Activated CD4-positive, alpha-beta memory T cell treated with anti-CD3 and anti-CD28 coated beads, Interleukin-2, amount 10 ng/mL, durations not matched to agents 7 days and 5 days (primary cell): ENCODE data around the gene PIK3C3. TPM values are rescaled to one million over a fixed set of nuclear protein-coding genes. Genes with fewer than 3 reads are reported as not detected.

ENCODE experiments used
- CTCF ChIA-PET: fragments of 350-600 bp; sonication (Branson Sonifier 250); formaldehyde crosslinking; loops from one replicate; lab custom pipeline; 2021; ENCODE audit warnings: antibody characterized with exemption, inconsistent platforms; lab: Charles Lee
- POLR2A ChIA-PET: fragments of 350-600 bp; sonication (Branson Sonifier 250); formaldehyde crosslinking; loops from one replicate; lab custom pipeline; 2021; ENCODE audit warnings: antibody characterized with exemption; lab: Charles Lee
- DNase-seq: peaks from one replicate; pipeline ENCODE4 v3.0.0-alpha.2; 2020
- H3K27ac Mint-ChIP-seq: one replicate; pipeline ENCODE4 v1.8.0; 2021; ENCODE audit warnings: mild to moderate bottlenecking, mixed read lengths
- H3K27me3 Mint-ChIP-seq: one replicate; pipeline ENCODE4 v1.8.0; 2021; ENCODE audit warnings: mixed read lengths
- H3K36me3 Mint-ChIP-seq: one replicate; pipeline ENCODE4 v1.8.0; 2021; ENCODE audit warnings: low read depth, mixed read lengths
- H3K4me1 Mint-ChIP-seq: one replicate; pipeline ENCODE4 v1.8.0; 2021; ENCODE audit warnings: mixed read lengths
- H3K4me3 Mint-ChIP-seq: one replicate; pipeline ENCODE4 v1.8.0; 2021; ENCODE audit warnings: mild to moderate bottlenecking, mixed read lengths
- H3K9me3 Mint-ChIP-seq: one replicate; pipeline ENCODE4 v1.8.0; 2021; ENCODE audit warnings: mixed read lengths
- total RNA-seq, 2 experiments: library from RNA; stranded (reverse); gene quantifications; one replicate each; pipeline ENCODE4 v1.2.3, GENCODE V29; 2021

Gene PIK3C3
- 10 to 100 TPM; 58.2 to 59.8 TPM for total RNA-seq

DNA sequence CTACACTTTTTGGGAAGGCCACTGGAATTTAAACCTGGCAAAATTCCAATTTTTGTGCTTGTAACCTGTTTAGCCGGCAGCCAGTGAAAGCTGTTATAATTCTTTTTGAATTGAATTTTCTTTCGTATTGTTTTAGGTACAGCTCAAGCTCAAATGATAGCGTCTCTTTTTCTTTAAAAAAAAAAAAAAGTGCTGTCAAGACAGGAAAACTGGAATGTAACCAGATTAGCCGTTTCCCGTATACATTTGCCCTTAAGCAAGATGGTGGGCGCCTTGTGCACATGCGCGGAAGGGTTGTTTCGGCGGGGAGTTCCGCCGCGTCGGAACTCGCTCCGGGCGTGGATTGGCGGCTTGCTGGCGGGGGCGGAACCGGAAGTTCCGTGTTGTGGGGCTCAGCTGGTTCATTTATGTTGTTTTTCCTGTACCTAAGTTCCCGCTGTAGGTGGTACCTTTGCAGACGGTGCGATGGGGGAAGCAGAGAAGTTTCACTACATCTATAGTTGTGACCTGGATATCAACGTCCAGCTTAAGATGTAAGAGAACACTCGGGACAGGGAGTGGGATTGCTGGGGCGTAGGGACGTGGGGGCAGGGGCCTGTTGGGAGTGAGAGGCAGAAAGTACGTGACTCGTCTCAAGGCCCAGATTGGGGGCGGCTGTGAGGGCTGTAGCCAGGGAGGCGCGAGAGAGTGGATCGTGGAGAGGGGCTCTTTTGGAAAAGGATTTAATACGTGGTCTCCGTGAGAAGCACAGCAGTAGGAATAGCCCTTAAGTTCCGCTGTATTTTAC is at the start of gene PIK3C3:
PIK3C3 (plus strand) TSS at position 408 of the 787 bp plus-strand sequence; CDS start at position 466, 58 bp downstream.
- peaks cover 25% of the 10 kb centered on the region for H3K36me3 Mint-ChIP-seq
- H3K4me1 Mint-ChIP-seq = peaks cover 37% of the 10 kb centered on the region
- DNase-seq = peak; percentile 97
- no peaks in the 10 kb centered on the region for H3K27me3 Mint-ChIP-seq
- H3K9me3 Mint-ChIP-seq = peaks cover 2% of the 10 kb centered on the region
- H3K4me3 Mint-ChIP-seq = peak within 1 kb of the TSS; percentile 97
- peak within 1 kb of the TSS; percentile 97 for H3K27ac Mint-ChIP-seq
- ChIA-PET POLR2A (interaction anchor here (0.6 to 1.4 kb wide), 7 partner anchors 9 to 127 kb away, joined by 3 to 5 read pairs (median 3); no protein-coding TSS in a partner anchor), CTCF (interaction anchor here (0.6 to 0.9 kb wide), 3 partner anchors 8 to 73 kb away, joined by 4 read pairs; no protein-coding TSS in a partner anchor)

DNA sequence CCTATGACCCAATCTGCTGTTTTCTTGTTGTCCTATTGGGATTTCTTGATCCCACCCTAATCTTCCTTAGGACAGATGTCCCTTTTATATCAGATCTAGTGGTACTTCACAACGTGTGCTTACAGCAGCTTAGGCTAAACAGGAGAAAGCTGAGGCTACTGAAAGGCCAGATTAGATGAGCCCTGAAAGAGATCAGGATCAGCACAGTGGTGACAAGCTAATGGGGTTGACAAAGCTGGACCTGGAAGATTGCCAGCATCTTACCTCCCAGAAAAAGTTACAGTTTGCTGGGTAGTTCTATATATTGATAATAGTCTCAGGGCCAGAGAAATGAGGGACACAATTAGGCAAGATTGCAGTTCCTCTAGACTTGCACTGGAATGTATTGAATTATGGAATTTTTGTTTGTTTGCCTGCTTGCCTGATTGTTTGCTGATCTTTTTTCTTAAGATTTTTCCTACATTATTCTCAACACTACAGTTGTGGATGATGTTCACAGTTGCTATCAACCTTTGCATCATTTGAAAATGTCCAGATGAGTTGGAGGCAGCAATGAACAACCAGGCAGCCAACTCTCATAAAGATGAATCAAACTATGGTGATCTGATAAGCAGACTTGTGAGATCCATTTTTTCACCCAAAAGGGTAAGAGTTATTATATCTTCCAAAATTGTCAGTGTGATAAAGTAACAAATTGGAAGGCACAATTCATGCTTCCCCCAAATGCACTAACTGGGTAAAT is 49.1 kb upstream of the PIK3C3 start:
- ChIA-PET POLR2A (no interaction called here), CTCF (no interaction called here)
- H3K4me3 Mint-ChIP-seq = no peak overlapping the region
- no peaks in the 10 kb centered on the region for H3K27me3 Mint-ChIP-seq
- H3K9me3 Mint-ChIP-seq = no peaks in the 10 kb centered on the region
- peaks cover 11% of the 10 kb centered on the region for H3K4me1 Mint-ChIP-seq
- no peak overlapping the region for H3K27ac Mint-ChIP-seq
- no peak for DNase-seq
- no peaks in the 10 kb centered on the region for H3K36me3 Mint-ChIP-seq

DNA sequence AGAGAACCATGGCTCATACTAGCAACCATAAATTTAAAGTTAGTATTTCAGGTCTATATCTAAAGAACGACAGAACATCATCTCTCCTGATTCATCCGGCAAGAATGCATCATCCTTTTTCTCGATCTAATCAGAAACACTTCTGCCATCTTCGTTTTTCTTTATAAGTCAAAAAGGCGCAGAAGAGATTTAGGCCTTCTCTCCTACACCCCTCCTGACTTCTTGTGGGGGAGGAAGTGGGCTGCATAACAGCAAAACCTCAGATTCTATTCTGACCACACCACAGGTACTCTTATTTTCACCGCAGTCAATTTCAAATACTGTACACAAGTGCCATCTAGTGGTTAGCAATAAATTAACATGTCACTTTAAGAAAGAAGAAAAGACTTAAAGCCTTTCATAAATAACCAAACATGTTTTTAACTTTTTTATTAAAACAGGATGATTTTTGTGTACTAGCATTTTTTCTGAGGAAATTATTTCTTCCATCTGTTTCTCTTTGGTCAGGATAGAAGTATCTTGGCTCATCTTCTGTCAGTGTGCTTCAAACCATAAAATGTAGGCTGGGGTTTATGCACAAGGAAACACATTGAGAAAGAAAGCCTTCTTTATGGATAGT is 48.4 kb upstream of the PIK3C3 start:
- H3K36me3 Mint-ChIP-seq = no peaks in the 10 kb centered on the region
- H3K9me3 Mint-ChIP-seq = no peaks in the 10 kb centered on the region
- H3K4me3 Mint-ChIP-seq = no peak overlapping the region
- H3K27ac Mint-ChIP-seq = no peak overlapping the region
- peak; percentile 52 for DNase-seq
- peaks cover 11% of the 10 kb centered on the region for H3K4me1 Mint-ChIP-seq
- POLR2A ChIA-PET = no interaction called here
- no peaks in the 10 kb centered on the region for H3K27me3 Mint-ChIP-seq
- CTCF ChIA-PET = no interaction called here

DNA sequence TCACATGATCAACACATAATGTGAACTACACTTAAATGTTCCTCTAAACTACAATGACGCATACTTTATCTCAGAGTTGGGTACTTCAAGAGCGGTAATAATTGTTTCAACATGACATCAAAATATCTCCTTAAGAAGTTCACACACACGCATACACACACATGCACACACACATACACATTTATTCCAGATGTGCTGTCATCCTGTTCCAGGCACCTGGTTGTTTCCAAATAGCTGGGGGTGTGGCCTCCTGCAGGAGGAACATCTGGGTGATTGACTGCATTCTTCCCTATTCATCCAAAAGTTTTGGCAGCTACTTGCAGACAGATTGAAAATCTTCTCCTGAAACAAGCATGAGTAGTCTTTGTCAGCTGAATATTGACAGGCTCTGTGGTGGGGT is 37.9 kb upstream of the PIK3C3 start:
- no peak overlapping the region for H3K4me3 Mint-ChIP-seq
- DNase-seq = no peak
- POLR2A ChIA-PET = no interaction called here
- CTCF ChIA-PET = no interaction called here
- H3K27ac Mint-ChIP-seq = no peak overlapping the region
- no peaks in the 10 kb centered on the region for H3K4me1 Mint-ChIP-seq
- peaks cover 17% of the 10 kb centered on the region for H3K27me3 Mint-ChIP-seq
- H3K9me3 Mint-ChIP-seq = no peaks in the 10 kb centered on the region
- no peaks in the 10 kb centered on the region for H3K36me3 Mint-ChIP-seq

DNA sequence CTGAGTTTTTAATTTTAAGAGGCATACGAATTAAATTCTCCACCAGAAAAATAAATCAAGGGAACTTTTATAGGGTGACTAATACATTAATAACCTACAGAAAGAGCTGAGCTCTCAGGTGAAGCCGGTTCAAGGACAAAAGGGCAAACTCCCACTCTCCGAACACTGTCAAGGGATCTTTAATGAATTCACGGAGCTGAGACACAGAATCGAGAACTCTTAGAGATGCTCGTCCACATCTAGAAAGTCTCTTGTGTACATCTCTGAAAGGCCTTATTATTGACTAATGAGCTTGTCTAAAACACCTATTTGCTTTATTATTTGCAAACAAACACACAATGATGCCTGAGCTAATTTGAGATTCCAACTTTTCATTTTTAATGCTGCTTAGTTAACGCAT is 33.3 kb upstream of the PIK3C3 start:
- Mint-ChIP-seq H3K36me3 (no peaks in the 10 kb centered on the region), H3K4me3 (no peak overlapping the region), H3K27me3 (peaks cover 12% of the 10 kb centered on the region), H3K27ac (no peak overlapping the region), H3K4me1 (no peaks in the 10 kb centered on the region), H3K9me3 (no peaks in the 10 kb centered on the region)
- CTCF ChIA-PET = no interaction called here
- POLR2A ChIA-PET = no interaction called here
- DNase-seq = no peak

DNA sequence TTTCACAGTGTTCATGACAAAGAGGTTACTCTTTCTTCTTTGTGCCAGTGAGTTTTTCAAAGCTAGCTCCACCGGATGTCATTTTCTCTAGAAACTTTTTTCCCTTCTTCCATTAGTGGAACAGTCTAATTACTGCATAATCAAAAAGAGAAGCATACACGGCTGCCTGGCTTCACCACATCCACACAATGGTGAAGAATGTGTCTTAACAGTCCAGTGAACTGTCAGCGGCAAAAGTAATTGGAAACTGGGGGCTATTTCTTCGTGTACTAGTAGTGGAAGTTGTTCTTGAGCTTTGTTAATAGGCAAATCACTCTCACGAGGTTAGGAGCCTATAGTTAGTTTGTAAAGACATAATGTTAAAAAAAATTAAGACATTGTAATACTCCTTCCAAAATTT is 32.9 kb upstream of the PIK3C3 start:
- Mint-ChIP-seq H3K27me3 (peaks cover 8% of the 10 kb centered on the region), H3K9me3 (no peaks in the 10 kb centered on the region), H3K27ac (no peak overlapping the region), H3K4me3 (no peak overlapping the region), H3K4me1 (no peaks in the 10 kb centered on the region), H3K36me3 (no peaks in the 10 kb centered on the region)
- CTCF ChIA-PET = no interaction called here
- no peak for DNase-seq
- POLR2A ChIA-PET = no interaction called here

DNA sequence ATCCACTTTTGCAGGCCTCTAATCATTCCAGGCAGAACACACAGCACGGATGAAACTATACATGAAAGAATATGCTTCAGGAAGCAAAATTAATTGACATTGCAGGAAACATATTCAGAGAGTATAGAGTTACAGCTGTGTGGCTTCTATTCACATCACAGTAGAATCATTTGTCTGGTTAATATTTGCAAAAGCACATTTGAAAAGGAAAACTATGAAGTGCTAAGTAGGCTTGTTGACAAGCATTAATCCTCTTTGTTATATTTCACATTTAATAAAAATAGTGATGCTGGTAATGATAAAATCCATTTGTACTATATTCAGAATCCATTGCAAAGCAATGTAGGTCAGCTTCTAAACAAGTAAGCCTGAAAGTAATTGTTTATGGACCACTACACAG is 32.2 kb upstream of the PIK3C3 start:
- no peak for DNase-seq
- ChIA-PET CTCF (no interaction called here), POLR2A (no interaction called here)
- Mint-ChIP-seq H3K36me3 (no peaks in the 10 kb centered on the region), H3K4me1 (no peaks in the 10 kb centered on the region), H3K4me3 (no peak overlapping the region), H3K27ac (no peak overlapping the region), H3K27me3 (peaks cover 7% of the 10 kb centered on the region), H3K9me3 (no peaks in the 10 kb centered on the region)

DNA sequence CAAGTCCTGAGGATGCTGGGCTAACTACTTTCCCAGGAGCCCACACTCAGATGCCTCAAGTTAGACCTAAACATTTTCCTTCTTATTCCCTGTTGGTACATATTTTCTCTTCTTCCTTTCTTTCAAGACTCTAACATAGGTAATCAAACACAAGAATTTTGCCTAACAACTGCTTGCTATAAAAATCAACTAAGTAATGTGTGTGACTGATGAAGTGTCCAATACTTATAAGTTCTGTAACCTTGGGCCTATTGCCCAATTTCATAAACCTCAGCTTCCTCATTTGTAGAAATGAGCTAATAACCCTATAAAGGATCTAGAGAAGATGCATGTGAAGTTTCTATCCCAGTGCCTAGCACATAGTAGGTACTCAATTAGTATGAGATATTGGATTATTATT is 31.6 kb upstream of the PIK3C3 start:
- Mint-ChIP-seq H3K27ac (no peak overlapping the region), H3K4me3 (no peak overlapping the region), H3K36me3 (no peaks in the 10 kb centered on the region), H3K9me3 (no peaks in the 10 kb centered on the region), H3K27me3 (peaks cover 3% of the 10 kb centered on the region), H3K4me1 (no peaks in the 10 kb centered on the region)
- POLR2A ChIA-PET = no interaction called here
- CTCF ChIA-PET = no interaction called here
- DNase-seq = no peak

DNA sequence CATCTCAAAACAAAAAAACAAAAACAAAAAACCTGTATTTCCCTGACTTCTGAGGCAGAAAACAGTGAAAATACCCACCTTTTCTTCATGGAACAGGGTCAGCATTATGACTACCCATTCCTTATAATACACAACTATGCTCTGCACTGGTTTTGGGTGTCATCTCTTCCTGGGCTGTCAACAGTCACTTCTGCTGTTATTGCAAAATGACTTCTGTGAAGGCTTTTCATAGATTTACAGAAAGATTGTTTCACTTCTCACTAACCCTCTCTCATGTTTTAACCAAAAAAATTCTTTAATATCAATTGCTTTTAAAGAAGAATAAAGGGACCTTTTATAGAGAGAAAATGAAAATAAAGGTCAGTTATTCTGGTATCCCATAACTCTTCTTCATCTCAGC is 26.5 kb upstream of the PIK3C3 start:
- peaks cover 5% of the 10 kb centered on the region for H3K27me3 Mint-ChIP-seq
- ChIA-PET CTCF (no interaction called here), POLR2A (no interaction called here)
- H3K4me3 Mint-ChIP-seq = no peak overlapping the region
- H3K36me3 Mint-ChIP-seq = no peaks in the 10 kb centered on the region
- no peak for DNase-seq
- H3K4me1 Mint-ChIP-seq = no peaks in the 10 kb centered on the region
- no peaks in the 10 kb centered on the region for H3K9me3 Mint-ChIP-seq
- H3K27ac Mint-ChIP-seq = no peak overlapping the region

DNA sequence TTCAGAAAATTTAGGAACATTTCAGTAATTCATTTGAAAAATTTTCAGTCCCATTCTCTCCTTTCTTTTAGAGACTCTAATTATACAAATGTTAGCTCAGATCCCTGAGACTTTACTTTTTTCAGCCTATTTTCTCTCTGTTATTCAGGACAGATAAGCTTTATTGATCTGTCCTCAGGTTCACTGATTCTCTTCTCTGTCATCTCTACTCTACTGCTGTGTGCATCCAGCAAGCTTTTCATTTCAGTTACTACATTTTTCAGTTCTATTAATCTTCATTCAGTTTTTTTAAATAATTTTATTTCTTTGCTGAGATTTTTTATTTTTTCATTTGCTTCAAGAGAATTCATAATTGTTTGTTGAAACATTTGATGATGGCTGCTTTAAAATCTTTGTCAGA is 22.1 kb upstream of the PIK3C3 start:
- ChIA-PET POLR2A (no interaction called here), CTCF (no interaction called here)
- Mint-ChIP-seq H3K9me3 (no peaks in the 10 kb centered on the region), H3K27me3 (peaks cover 10% of the 10 kb centered on the region), H3K27ac (no peak overlapping the region), H3K4me3 (no peak overlapping the region), H3K4me1 (peaks cover 10% of the 10 kb centered on the region), H3K36me3 (no peaks in the 10 kb centered on the region)
- DNase-seq = no peak

DNA sequence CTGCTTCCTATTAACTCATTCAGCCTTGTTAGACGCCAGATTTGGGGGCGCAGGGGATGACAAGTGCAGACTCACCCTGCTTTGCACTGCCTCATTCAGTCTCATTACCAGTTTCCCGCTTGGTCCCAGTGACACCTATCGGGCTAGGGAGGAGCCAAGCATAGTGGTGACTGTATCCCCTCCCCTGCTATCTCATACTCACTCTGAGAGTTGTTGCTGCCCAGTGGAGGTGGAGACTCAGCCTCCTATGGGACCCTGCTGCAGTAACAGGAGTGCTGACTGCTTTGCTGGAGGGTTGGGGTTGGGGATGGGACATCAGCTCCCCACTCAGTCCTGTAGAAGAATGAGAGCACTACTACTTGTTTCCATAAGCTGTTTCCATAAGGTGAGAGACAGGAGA is 21.3 kb upstream of the PIK3C3 start:
- no peak overlapping the region for H3K27ac Mint-ChIP-seq
- DNase-seq = no peak
- peaks cover 10% of the 10 kb centered on the region for H3K4me1 Mint-ChIP-seq
- peaks cover 10% of the 10 kb centered on the region for H3K27me3 Mint-ChIP-seq
- CTCF ChIA-PET = no interaction called here
- POLR2A ChIA-PET = no interaction called here
- H3K9me3 Mint-ChIP-seq = no peaks in the 10 kb centered on the region
- no peak overlapping the region for H3K4me3 Mint-ChIP-seq
- H3K36me3 Mint-ChIP-seq = no peaks in the 10 kb centered on the region

DNA sequence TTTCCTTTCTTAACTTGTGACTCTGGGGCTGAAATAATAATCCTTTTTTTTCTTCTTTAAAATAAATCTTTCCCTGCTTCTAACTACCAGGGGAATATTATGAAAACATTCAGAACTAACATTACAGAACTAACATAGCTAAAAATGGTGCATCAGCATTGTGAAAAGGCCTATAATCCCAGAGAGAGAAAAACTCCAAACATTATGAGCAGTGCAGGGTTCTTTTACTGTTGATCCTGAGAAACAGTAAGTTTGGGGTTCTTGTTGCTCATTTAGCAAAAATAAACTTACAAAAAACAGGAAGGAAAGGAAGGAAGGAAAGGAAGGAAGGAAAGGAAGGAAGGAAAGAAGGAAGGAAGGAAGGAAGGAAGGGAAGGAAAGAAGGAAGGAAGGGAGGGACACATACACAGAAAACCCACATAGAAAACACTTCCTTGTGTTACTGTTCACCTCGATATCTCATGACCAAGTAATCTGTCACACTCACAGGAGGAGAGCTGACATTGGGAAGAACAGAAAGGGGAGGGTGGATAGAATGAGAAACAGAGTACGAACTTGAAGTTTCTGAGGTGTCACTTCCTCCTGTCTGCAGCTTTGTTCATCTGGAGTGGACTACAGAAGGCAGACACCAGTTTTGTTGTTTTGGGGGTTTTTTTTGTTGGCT is 18.4 kb upstream of the PIK3C3 start:
- CTCF ChIA-PET = no interaction called here

DNA sequence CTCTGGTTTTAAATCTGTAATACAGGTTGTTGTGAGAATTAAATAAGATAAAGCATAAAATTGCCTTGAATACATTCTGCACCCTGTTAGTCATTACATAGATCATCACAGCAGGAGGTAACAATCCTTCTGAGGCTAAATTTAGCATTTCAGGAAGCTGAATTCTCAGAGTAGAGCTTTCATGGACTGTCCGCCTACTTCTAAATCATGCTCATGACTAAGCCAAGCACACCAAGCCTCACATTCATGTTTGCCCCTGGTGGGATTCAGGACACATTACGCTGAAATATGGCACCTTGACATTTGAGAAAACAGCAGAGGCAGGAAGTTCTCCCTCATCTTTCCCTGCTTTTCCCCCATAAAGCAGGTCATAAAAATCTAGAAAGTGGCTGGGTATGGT is 16.6 kb upstream of the PIK3C3 start:
- POLR2A ChIA-PET = no interaction called here
- Mint-ChIP-seq H3K27me3 (peaks cover 13% of the 10 kb centered on the region), H3K4me1 (peaks cover 13% of the 10 kb centered on the region), H3K36me3 (no peaks in the 10 kb centered on the region), H3K4me3 (no peak overlapping the region), H3K9me3 (peaks cover under 1% of the 10 kb centered on the region), H3K27ac (no peak overlapping the region)
- CTCF ChIA-PET = no interaction called here
- no peak for DNase-seq

More for the DNA sequence above, 18.4 kb upstream of the PIK3C3 start:
- POLR2A ChIA-PET = no interaction called here
- H3K9me3 Mint-ChIP-seq = no peaks in the 10 kb centered on the region
- no peaks in the 10 kb centered on the region for H3K36me3 Mint-ChIP-seq
- H3K27ac Mint-ChIP-seq = no peak overlapping the region
- peaks cover 10% of the 10 kb centered on the region for H3K4me1 Mint-ChIP-seq
- no peak overlapping the region for H3K4me3 Mint-ChIP-seq
- H3K27me3 Mint-ChIP-seq = peaks cover 14% of the 10 kb centered on the region
- DNase-seq = no peak
